Large intestine (tissue), 3 donors: ENCODE measurements around the gene SLC22A17. TPM values are rescaled to one million over a fixed set of nuclear protein-coding genes. Genes with fewer than 3 reads are reported as not detected.

Experiments used
- DNase-seq, 2 donors: peaks; one replicate each; pipeline versions ENCODE4 v3.0.0 to v3.0.0-alpha.2; 2013
- H3K27ac ChIP-seq: one replicate; pipeline ENCODE4 v1.5.1; 2013; ENCODE audit warnings: low read length
- H3K27me3 ChIP-seq: 2 replicates; pipeline ENCODE4 v1.6.1; 2013; ENCODE audit warnings: low read length; ENCODE audit not compliant: control insufficient read depth, insufficient read depth
- H3K36me3 ChIP-seq: 2 replicates; pipeline ENCODE4 v1.6.1; 2013; ENCODE audit warnings: low read length; ENCODE audit not compliant: control insufficient read depth, insufficient read depth
- H3K4me1 ChIP-seq: one replicate; pipeline ENCODE4 v1.6.1; 2013; ENCODE audit warnings: low read length; ENCODE audit not compliant: control insufficient read depth, insufficient read depth
- H3K4me3 ChIP-seq: one replicate; pipeline ENCODE4 v1.5.1; 2013; ENCODE audit warnings: low read length
- H3K9me3 ChIP-seq: one replicate; pipeline ENCODE4 v1.6.1; 2013; ENCODE audit warnings: mild to moderate bottlenecking, low read depth, low read length, moderate library complexity; ENCODE audit not compliant: control insufficient read depth
- WGBS: methylation state at CpG from one replicate; pipeline ENCODE4 v1.1.5; 2013; ENCODE audit warnings: low lambda C conversion rate; ENCODE audit not compliant: insufficient coverage; 5-methylcytosine and 5-hydroxymethylcytosine counted together
- polyA plus RNA-seq: library from polyadenylated mRNA; unstranded; fragments of 120-200 nt; gene quantifications from one replicate; pipeline ENCODE4 v1.2.1, GENCODE V29; 2013

SLC22A17 gene
- polyA plus RNA-seq, 1 donor, result 46.9 TPM

DNA sequence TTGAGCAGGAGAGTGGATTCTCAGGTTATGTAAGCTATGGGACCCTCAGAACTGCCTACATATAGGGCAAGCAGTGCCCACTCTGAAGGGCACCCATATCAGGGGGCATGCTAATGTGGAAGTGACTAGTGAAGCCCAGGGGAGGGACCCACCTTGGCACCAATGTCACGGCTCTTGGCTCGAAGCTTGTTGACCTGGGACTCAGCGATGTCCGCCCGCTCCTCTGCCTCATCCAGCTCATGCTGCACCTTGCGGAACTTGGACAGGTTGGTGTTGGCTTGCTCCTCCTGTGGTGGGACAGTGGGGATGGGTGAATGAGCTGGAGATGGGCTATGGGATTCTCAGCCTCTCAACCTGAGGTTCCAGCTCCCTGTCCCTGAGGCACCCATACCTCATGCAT is 29.6 kb upstream of the SLC22A17 start:
- no peak overlapping the region for H3K27ac ChIP-seq
- no peaks in the 10 kb centered on the region for H3K27me3 ChIP-seq
- no peaks in the 10 kb centered on the region for H3K36me3 ChIP-seq
- H3K4me3 ChIP-seq, result no peak overlapping the region
- no peak for DNase-seq
- no peaks in the 10 kb centered on the region for H3K9me3 ChIP-seq
- no CpG with 5 or more reads among the region's 6 CpGs for WGBS
- H3K4me1 ChIP-seq, result peaks cover 11% of the 10 kb centered on the region

DNA sequence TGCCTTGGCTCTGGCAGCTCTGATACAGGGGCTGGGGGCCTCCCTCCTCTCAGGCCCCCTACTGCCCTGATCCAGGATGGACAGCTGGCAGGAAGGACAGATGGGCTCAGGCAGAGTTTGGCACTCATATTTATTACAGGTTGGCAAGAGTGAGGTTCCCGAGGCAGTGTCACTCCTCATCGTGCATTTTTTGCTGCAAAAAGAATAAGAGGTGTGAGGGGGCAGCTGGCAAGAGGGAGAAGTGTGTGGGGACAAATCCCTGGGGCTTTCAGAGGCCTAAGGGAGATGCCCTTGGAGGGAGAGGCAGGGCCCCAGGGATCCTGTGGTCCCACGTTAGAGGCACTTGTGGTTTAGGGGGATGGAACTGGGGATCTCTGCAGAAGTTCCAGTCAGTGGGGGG is 29.2 kb upstream of the SLC22A17 start:
- no peak for DNase-seq
- Histone ChIP-seq H3K9me3 (no peaks in the 10 kb centered on the region), H3K27ac (no peak overlapping the region), H3K27me3 (peaks cover under 1% of the 10 kb centered on the region), H3K4me1 (peaks cover 11% of the 10 kb centered on the region), H3K36me3 (no peaks in the 10 kb centered on the region), H3K4me3 (no peak overlapping the region)
- WGBS, result no CpG with 5 or more reads among the region's 3 CpGs

DNA sequence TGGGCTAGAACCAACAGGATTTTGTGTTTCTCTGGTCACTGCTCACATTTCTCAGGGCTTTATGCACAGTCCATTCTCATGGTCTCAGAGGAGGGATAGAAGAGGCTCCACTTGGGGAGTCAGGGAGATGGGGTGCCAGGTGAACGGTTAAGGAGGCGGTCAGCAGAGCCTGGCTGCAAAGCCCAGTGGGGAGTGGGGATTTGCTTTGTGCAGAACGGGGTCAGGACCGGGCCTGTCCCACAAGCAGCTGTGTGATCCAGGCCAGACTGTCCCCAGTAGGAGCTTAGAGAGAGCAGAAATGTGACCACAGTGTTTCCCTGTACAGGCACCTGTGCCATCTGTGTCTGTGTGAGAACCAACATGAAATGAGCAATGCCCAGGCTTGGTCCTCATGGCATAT is 28.3 kb upstream of the SLC22A17 start:
- Histone ChIP-seq H3K4me3 (no peak overlapping the region), H3K9me3 (no peaks in the 10 kb centered on the region), H3K4me1 (peaks cover 11% of the 10 kb centered on the region), H3K27me3 (peaks cover 3% of the 10 kb centered on the region), H3K36me3 (no peaks in the 10 kb centered on the region), H3K27ac (no peak overlapping the region)
- no CpG with 5 or more reads among the region's 4 CpGs for WGBS
- DNase-seq, result no peak

DNA sequence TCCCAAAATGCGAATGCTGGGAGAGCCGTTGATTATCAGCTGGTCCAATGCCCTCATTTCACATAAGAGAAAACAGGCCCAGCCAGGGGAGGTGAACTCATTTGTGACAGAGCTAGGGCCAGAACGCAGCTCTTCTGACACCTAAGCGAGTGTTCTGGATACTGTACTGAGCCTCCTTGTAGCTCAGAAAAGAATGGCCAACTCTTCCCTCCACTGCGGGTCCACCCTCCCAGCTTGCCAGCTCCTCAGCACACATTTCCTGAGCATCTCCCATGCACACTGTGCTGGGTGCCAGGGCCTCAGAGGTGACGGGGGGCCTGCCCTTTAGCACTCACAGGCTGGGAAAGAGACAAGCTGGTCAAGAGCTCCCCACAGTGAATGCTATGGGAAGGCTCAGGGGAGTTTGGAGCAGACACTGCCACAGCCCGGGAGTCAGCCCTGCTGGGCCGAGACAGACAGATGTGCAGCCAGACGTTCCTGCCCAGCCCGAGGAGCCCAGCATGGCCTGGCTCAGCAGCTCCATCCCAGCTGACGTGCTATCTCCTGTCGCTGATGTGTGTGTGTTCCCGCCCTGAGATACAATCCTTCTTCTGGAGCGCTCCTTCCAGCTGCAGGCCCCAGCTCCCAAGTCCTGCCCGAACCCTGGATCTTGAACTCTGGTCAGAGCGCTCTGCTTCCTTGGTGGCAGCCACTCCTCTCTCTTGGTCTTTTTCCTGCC is 27.7 kb upstream of the SLC22A17 start:
- Histone ChIP-seq H3K4me3 (no peak overlapping the region), H3K27me3 (peaks cover 3% of the 10 kb centered on the region), H3K4me1 (peaks cover 11% of the 10 kb centered on the region), H3K9me3 (no peaks in the 10 kb centered on the region), H3K27ac (no peak overlapping the region), H3K36me3 (no peaks in the 10 kb centered on the region)
- 0% methylated on average over 1 of the region's 16 CpGs for WGBS
- DNase-seq, result peak in 1 of 2 donors; percentile 53

DNA sequence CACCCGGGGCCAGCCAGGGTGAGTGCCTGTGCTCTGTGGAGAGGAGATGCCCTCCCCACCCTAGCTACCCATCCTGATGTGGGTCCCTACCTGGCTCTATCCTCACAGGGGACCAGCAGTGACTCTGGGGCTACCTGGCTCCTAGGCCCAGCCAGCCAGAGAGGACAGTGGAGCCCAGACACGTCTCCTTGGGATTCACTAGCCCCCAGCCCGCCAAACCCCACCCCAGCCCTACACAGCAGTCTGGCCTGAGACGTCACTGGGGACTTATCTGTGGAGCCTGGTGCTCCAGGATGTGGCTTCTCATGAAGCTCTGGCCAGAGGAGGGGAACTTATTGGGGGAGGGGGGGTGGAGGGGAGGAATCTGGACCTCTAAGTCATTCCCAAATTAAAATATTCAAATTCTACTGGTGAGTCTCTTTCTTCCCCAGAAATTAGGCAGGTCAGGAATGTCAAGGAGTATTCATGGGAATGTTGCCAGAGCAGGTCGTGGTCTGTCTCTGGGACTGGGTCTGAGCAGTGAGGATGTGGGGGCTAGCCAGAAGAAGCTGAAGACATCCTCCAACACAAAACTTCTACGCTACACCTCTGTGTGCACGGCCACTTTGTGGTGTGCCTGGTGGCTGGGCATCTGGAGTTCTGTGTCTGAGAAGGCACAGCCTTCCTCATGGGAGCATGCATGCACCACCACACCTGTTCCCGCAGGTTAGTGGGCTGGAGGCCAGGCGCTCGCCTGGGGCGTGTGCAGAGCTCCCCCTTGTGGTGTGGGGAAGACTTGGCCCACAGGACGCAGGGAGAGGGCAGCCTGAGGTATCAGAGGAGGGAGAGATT is 26.9 kb upstream of the SLC22A17 start:
- H3K4me1 ChIP-seq, result peaks cover 11% of the 10 kb centered on the region
- no peak overlapping the region for H3K27ac ChIP-seq
- DNase-seq, result peak; percentile 49 to 55
- no peaks in the 10 kb centered on the region for H3K36me3 ChIP-seq
- peaks cover 3% of the 10 kb centered on the region for H3K27me3 ChIP-seq
- H3K4me3 ChIP-seq, result no peak overlapping the region
- WGBS, result no CpG with 5 or more reads among the region's 12 CpGs
- H3K9me3 ChIP-seq, result no peaks in the 10 kb centered on the region

DNA sequence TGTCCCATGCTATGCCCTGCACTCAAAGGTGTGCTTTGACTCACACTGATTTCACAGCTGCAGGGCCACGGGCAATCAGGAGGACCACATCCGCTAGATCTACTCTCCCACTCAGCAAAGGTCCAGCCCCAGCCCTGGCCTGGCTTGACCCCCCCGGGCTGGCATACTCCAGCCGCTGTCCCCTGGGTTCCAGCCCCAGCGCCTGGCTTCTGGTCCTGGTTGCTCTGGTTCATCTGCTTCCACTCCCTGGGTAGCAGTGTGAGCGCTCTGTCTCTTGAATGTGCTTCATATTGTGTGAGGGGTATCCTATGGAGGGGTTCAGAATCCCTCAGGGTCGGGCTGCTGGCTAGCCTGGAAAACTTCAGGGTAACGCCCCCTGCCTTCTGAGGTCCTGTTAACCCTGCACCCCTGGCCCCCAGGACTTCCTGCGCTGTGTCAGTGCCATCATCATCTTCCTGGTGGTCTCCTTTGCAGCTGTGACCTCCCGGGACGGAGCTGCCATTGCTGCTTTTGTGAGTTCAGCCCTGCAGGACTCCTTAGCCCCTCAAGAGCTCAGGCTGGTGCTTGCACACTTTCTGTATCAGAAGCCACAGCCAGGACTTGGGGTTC is 26.0 kb upstream of the SLC22A17 start:
- Histone ChIP-seq H3K36me3 (no peaks in the 10 kb centered on the region), H3K4me3 (no peak overlapping the region), H3K9me3 (no peaks in the 10 kb centered on the region), H3K27me3 (peaks cover 3% of the 10 kb centered on the region), H3K4me1 (peaks cover 11% of the 10 kb centered on the region), H3K27ac (no peak overlapping the region)
- WGBS, result no CpG with 5 or more reads among the region's 11 CpGs
- DNase-seq, result no peak

DNA sequence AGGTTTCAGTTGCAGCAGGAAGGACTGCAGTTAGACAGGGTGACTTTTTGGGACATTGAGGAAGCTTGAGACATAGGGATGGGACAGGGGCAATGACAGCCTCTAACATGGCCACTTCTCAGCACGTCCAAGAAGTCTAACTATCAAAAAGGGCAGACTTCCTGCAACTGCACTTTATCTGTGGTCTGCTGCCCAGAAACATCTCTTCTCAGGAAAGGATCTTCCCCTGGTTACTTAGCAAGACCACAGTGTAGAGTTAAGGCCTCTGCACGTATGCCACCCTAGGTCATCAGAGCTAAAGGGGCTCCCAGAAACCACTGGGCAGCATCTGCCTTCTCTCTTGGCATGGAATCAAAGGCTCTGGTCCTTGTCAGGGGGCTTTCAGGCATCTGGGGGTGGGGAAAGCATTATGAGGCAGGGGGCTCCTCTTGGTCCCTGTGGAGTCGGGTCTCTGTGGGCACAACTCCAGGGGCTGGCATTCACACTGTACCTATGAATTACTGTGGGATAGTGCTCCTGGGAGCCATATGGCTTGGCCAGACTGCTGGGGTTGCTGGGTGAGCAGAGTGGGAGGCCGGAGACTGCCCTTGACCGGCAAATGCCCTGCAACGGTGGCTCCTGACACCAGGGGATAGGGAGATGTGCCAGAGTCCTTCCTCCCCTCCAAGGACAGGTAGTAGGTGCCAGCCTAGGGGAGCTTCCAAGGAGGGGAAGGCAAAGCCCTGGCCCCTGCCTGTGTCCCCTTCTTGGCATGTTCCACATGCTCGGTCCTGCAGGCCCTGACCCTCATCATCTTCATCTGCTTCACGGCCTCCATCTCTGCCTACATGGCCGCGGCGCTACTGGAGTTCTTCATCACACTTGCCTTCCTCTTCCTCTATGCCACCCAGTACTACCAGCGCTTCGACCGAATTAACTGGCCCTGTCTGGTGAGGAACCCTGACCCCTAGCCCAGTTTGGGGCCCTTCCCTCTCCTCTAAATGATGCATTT is 25.2 kb upstream of the SLC22A17 start:
- no peak for DNase-seq
- Histone ChIP-seq H3K27ac (no peak overlapping the region), H3K36me3 (no peaks in the 10 kb centered on the region), H3K27me3 (peaks cover 3% of the 10 kb centered on the region), H3K9me3 (no peaks in the 10 kb centered on the region), H3K4me1 (peaks cover 11% of the 10 kb centered on the region), H3K4me3 (no peak overlapping the region)
- WGBS, result no CpG with 5 or more reads among the region's 14 CpGs

DNA sequence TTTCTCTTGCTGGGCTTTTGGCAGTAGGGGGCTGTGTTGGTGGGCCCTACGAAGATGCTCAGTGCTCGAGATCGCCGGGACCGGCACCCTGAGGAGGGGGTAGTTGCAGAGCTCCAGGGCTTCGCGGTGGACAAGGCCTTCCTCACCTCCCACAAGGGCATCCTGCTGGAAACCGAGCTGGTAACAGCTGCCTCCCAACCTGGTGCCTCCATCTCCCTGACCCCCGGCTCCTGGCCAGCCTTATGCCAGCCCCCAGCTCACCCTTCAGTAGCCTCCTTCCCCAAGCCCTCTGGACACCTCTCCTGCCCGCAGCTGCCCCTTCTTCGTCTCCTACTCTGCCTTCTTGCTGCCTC is 24.5 kb upstream of the SLC22A17 start:
- Histone ChIP-seq H3K4me1 (peaks cover 11% of the 10 kb centered on the region), H3K9me3 (no peaks in the 10 kb centered on the region), H3K27ac (no peak overlapping the region), H3K36me3 (no peaks in the 10 kb centered on the region), H3K27me3 (peaks cover 3% of the 10 kb centered on the region), H3K4me3 (no peak overlapping the region)
- DNase-seq, result no peak
- no CpG with 5 or more reads among the region's 11 CpGs for WGBS

DNA sequence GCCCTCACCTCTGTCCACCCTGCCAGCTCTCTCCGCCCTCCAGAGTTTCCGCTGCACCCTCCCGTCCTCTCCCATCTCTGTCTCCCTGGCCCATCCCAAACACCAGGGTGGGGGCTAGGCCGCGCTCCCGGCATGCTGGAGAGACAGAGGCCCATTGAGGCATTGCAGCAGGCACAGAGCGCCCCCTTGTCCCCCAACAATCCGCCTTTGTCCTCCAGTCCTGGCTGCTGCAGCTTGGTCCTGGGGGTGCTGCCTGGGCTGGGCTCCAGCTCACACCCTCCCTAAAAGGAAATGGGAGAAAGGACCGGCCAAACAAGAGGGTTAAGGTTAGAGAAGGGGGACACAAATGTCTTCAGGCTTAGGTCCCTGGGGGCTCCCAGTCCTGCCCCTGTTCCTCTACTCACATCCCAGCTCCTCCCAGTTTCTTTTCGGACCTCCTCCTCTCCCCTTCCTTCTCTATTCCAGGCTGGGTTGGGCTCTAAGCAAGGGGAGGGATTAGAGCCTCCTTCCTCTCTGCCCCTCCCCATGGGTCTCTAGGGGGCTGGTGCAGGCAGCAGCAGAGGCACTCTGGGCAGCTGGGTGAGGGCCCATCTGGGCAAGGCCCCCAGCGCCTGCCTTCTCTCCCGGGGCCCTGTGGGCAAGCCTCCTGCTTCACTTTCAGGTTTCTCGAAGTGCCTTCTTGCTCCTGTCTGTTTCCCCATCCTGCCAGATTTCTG is 24.0 kb upstream of the SLC22A17 start, which contains the start of gene CMTM5:
Gene CMTM5 (plus strand): TSS at position 565 of the 716 bp plus-strand sequence. CDS start 206 bp downstream, outside the sequence.
- Histone ChIP-seq H3K4me1 (peaks cover 11% of the 10 kb centered on the region), H3K27me3 (peaks cover 3% of the 10 kb centered on the region), H3K9me3 (no peaks in the 10 kb centered on the region), H3K36me3 (no peaks in the 10 kb centered on the region), H3K4me3 (no peak within 1 kb of the TSS), H3K27ac (no peak within 1 kb of the TSS)
- 40% methylated on average over 1 of the region's 13 CpGs for WGBS
- DNase-seq, result peak; percentile 16 to 17
